Adrenal gland (tissue), 5 donors: Measurements from ENCODE around the gene PPFIA4.

ENCODE experiments used
- CTCF ChIP-seq, 6 experiments: fragments of 450-650 bp in 4 of 6; fragments of 200-600 bp in 2 of 6; sonication (generic) in 1 of 6; IDR thresholded peaks; 1 replicate in 5 of 6; 2 replicates in 1 of 6; pipeline versions ENCODE4 v1.5.1 to v1.8.0; 2016 to 2021; ENCODE audit warnings: antibody characterized with exemption in 6 of 6, mild to moderate bottlenecking in 2 of 6, moderate library complexity in 1 of 6
- POLR2A ChIP-seq, 2 donors: fragments of 450-650 bp; IDR thresholded peaks; one replicate each; pipeline ENCODE4 v1.6.1; 2017; ENCODE audit warnings: antibody characterized with exemption in 2 of 2, mild to moderate bottlenecking in 2 of 2, moderate library complexity in 1 of 2
- donor health status: DM: no; HTN: no; CAD: no.

DNA sequence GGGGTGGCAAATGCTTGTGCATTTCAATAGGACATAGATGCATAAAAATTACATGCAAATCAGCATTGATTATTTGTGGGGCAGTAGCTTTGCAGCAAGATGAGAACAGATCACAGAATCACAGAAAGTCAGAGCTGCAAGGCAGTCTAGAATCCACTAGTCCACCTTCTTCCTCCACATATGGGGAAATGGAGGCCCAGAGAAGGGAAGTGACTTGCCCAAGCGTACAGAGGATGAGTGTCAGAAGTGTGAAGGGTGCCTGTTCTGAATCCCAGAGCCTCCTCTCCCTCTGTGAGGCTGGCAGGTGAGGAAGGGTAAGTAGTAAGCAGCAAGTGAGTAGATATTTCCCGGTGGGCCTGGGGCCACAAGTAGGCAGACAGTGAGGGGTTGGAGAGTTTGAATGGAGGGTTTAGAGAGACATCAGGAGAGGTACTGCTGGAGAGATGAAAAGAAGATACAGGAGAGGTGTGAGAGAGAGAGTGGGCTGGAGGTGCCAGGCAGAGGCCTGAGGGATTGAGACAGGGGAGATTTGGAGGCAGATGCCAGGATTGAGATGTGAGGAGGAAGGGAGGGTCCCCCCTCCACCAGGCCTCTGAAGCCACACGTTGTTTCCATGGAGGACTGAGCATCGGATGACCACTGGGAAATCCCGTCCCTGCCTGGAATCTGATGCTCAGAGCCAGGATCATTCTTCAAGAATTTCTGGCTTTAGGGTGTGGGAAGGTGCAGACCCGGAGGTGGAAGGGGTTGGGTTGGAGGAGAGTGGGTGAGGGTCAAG, 64.3 kb downstream of the PPFIA4 start:
- TF ChIP-seq CTCF (IDR thresholded peaks at IDR 0.05) (no peak), POLR2A (IDR thresholded peaks at IDR 0.05) (no peak)
